Measurements from ENCODE around the gene LANCL2.
"Not testable (repeated sequence)": the region's sequence is repeated elsewhere in the genome, so short reads cannot be mapped to it uniquely, and the experiment has no call there.

Gene LANCL2

GRCh38 chr7:55405856-55406541, 40.9 kb downstream of the LANCL2 start:
- no peak for DNase-seq (ENCODE audit: low read depth)

GRCh38 chr7:55409482-55410225, 44.5 kb downstream of the LANCL2 start:
- DNase-seq (ENCODE audit: low read depth), result no peak

GRCh38 chr7:55410667-55411239, 45.6 kb downstream of the LANCL2 start:
- no peak for DNase-seq (ENCODE audit: low read depth)

GRCh38 chr7:55411844-55412243, 46.7 kb downstream of the LANCL2 start:
- no peak for DNase-seq (ENCODE audit: low read depth)

- no peak for DNase-seq (ENCODE audit: low read depth)
Observed at GRCh38 chr7:55413442-55413841, 48.3 kb downstream of the LANCL2 start.

GRCh38 chr7:55415173-55415778, 50.1 kb downstream of the LANCL2 start:
- no peak for DNase-seq (ENCODE audit: low read depth)

GRCh38 chr7:55417456-55417855, 52.3 kb downstream of the LANCL2 start:
- not testable (repeated sequence) for DNase-seq (ENCODE audit: low read depth)

GRCh38 chr7:55420530-55420929, 55.4 kb downstream of the LANCL2 start:
- no peak for DNase-seq (ENCODE audit: low read depth)

GRCh38 chr7:55423277-55423711, 58.2 kb downstream of the LANCL2 start:
- DNase-seq (ENCODE audit: low read depth), result no peak

- no peak for DNase-seq (ENCODE audit: low read depth)
Observed at GRCh38 chr7:55423891-55424290, 58.8 kb downstream of the LANCL2 start.

GRCh38 chr7:55425141-55425752, 60.1 kb downstream of the LANCL2 start:
- DNase-seq (ENCODE audit: low read depth), result no peak

GRCh38 chr7:55426676-55427075, 61.5 kb downstream of the LANCL2 start:
- no peak for DNase-seq (ENCODE audit: low read depth)

- DNase-seq (ENCODE audit: low read depth), result no peak
Observed at GRCh38 chr7:55427342-55427741, 62.2 kb downstream of the LANCL2 start.

GRCh38 chr7:55427800-55428199, 62.7 kb downstream of the LANCL2 start:
- DNase-seq (ENCODE audit: low read depth), result no peak

GRCh38 chr7:55429835-55430499, 64.8 kb downstream of the LANCL2 start:
- DNase-seq (ENCODE audit: low read depth), result no peak

GRCh38 chr7:55431898-55432297, 66.8 kb downstream of the LANCL2 start:
- no peak for DNase-seq (ENCODE audit: low read depth)

- DNase-seq (ENCODE audit: low read depth), result no peak
Observed at GRCh38 chr7:55432506-55432905, 67.4 kb downstream of the LANCL2 start.

- DNase-seq (ENCODE audit: low read depth), result no peak
Observed at GRCh38 chr7:55432939-55433784, 68.0 kb downstream of the LANCL2 start.

- DNase-seq (ENCODE audit: low read depth), result no peak
Observed at GRCh38 chr7:55435466-55435865, 70.3 kb downstream of the LANCL2 start.

- DNase-seq (ENCODE audit: low read depth), result no peak
Observed at GRCh38 chr7:55436457-55436856, 71.3 kb downstream of the LANCL2 start.

- DNase-seq (ENCODE audit: low read depth), result no peak
Observed at GRCh38 chr7:55437375-55437774, 72.2 kb downstream of the LANCL2 start.
